Daoy (cell line): Measurements from ENCODE around the gene ARHGDIA. TPM values are rescaled to one million over a fixed set of nuclear protein-coding genes. Genes with fewer than 3 reads are reported as not detected.

Source experiments
- DNase-seq: peaks from one replicate; pipeline ENCODE4 v3.0.0-alpha.2; 2015; ENCODE audit warnings: low read depth
- total RNA-seq: library from RNA; depleted of rRNA; stranded (reverse); fragments of >200 nt; shearing (Covaris generic); gene quantifications from 2 replicates; pipeline ENCODE4 v1.2.3, GENCODE V29; 2014

Gene ARHGDIA
- total RNA-seq, 1 experiment from 2014 or later, result 138 TPM

DNA sequence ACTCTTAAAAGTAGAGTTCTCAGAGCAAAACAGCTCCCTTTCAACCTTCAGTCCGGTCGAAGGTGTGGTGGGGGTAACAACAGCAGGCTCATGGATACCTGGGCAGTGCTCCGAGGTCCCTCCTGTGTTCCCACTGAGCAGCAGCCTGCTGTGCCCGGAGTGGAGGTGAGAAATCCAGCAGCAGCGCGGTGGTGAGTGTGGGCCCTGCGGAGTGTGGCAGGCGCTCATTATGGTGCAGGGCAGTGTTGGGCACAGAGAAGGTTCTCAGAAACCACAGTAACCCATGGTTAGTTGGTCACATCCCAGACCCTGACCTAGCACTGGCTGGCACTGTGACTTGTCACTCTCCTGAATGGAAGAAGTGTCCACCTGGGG lies 5.8 kb downstream of the ARHGDIA start:
- DNase-seq, result no peak

- no peak for DNase-seq
Measured at GRCh38 chr17:81863833-81864768, 7.0 kb downstream of the ARHGDIA start.

DNA sequence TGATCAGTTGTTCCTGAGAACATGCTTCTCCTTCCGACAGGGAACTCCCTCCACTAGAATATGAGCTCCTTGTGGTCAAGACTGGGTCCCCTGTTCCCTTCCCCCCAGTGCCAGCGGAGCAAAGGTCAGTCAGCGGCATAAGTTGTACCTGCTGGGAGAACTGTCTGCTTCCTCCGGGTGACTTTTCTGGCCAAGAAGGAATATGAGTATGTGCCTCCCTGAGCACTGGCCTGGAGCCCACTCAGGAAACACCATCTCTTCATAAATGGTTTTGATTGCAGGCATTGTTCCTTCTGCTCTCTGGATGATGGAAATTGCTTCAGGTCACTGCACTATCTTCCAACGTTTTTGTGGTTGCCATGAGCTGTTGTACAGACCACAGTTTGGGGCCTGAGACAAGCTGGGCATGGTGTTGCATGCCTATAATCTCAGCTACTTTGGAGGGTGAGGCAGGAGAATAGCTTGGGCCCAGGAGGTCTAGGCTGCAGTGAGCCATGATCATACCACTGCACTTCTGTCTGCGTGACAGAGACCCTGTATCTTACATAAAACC lies 7.9 kb downstream of the ARHGDIA start:
- DNase-seq, result no peak

DNA sequence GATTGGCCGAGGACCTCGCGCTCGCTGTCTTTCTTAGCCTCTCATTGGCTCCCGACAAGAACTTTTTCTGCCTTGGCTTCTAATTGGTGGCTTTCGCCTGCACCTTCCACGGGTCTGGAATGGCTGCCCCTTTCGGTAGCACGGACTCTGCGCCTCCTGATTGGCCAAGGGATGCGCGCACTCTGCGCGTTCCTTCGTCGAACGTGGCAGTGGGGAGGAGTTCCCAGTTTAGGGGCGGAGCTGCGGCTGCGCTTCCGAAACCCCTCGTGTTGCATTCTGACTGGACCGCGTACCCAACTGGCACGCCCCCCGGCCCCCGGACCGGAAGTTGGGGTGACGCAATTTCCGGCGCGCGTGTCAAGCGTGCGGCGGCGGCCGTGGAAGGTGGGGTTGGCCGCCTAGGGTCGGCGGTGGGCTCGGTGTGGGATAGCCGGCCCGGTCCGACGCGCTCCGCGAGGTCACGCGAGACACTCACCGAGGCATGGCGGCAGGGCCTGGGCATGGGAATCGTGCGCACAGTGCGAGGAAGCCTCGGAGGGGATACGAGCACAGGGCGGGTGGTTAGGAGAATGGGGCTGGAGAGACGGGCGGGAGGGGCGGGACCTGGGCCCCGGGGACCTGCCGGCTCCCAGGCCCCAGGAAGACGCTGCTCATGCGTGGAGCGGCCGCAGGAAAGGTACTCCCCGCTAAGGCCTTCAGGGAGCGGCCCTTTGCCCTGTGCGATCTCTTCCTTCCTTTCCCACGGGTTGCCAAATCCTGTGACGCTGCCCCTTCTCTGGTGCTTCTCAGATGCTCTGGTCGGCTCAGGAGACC lies 10.2 kb downstream of the ARHGDIA start:
- peak; percentile 100 for DNase-seq

DNA sequence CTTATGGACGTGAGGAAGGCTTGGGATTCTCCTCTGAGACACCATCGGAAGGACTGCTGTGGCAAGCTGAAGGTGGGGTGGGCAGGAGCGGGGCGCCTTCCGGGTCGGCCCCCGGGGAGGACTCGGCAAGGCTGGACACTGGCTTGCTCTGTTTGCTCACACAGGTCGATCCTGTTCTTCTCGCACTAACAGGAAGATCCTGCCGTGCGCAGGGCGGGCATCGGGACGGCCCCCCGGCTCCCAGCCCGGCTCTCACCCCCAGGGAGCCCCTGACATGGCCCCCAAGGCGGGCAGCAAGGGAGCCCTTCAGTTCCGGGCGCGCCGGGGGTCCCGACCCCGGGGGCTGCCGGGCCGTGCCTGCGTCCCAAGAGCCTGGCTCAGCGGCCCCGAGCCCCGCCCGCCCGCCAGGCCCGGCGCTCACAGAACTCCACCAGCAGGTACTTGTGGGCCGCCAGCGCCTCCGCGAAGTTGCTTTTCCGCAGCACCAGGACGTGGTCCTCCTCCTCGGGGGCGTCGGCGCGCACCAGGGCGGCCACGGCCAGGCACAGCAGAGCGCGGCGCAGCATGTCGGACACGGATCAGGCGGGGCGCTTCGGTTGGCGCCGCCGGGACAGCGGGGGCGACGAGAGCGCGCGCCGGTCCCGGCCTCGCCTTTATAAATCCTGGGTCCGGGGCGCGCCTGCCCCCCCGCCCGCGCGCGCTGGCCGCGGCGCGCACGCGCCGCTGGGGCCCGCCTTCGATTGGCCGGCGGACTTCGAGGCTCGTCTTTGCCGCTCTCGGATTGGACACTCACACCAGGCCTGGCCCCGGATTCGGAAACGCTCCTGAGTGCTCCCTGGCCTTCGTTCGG lies 11.0 kb downstream of the ARHGDIA start, which contains the start of gene P4HB:
Gene P4HB (minus strand): TSS at position 630 of the 850 bp plus-strand sequence. CDS start 64 bp downstream, at position 566.
- no peak for DNase-seq

DNA sequence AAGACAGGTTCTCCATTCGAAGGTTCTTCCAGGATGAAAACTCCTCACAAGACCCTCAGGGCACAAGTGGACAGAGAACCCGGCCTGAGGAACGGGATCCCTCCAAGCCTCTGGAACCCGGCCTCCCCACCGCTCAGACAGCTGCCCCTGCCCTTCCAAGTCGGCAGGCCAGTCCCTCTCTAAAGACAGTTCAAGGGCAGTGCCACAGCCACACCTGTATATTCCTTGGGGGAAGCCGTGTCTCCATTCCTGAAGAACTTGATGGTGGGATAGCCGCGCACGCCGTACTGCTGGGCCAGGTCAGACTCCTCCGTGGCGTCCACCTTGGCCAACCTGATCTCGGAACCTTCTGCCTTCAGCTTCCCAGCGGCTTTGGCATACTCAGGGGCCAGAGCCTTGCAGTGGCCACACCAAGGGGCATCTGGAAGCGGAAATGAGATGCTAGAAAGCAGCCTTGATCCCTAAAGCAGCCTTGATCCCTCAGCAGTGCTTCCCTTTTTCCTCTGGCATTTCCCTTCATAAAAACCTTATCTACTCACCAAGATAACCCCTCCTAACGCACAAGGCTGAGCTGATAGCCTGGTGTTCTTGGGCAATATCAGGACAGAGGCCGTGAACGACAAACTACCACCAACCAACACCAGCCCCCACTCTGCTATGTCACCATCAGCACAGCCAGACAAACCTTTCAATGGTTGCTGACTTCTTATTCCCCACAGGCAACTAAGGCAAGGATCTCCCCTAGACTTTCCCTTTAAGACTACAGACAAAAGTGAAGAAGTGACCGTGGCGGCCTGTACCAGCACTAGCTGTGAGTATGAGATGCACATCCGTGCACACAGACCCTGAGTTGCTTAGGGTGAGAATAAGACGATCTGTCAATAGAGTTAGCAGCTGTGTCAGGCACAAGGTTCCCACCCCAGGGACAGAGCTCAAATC lies 11.9 kb downstream of the ARHGDIA start:
- DNase-seq, result no peak

GRCh38 chr17:81858170-81858966 lies 12.8 kb downstream of the ARHGDIA start:
- no peak for DNase-seq

- DNase-seq, result no peak
Measured at GRCh38 chr17:81854974-81855774, 16.0 kb downstream of the ARHGDIA start.

- no peak for DNase-seq
Measured at GRCh38 chr17:81852237-81852636, 18.9 kb downstream of the ARHGDIA start.

DNA sequence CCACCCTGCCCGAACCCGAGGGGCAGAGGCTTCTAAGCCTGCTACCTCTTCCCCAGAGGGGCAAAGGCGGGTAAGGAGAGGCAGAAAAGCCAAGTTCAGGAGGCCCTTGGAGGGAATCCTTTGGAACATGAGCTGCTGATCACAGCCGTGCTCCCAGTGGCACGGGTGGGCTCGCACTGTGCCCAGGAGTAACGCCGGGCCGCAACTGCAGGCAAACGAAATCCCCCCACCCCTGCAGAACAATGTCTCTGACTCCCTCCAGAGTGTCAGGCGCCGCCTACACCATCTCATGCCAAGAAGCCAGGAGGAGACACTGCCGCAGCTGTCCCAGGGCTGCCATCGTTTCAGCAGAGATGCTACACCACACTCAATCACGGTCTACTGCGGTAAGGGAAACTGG lies 19.7 kb downstream of the ARHGDIA start:
- DNase-seq, result no peak

DNA sequence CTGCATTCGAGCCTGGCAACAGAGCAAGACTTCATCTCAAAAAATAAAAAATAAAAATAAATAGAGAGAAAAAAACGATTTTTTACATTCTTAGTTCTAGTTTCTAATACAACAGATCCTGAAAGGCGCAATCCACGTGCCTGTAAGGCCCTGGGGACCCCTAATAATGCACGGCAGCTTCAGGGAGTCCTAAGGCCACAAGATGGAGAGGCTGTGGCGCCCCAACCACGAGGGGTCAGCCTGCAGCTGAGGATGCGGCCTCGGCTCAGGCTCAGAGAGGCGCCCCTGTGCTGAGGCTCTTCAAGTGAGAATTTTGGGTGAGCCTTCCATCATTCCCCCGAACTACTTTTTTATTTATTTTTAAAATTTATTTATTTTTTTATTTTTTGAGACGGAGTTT lies 21.7 kb downstream of the ARHGDIA start:
- DNase-seq, result no peak

DNA sequence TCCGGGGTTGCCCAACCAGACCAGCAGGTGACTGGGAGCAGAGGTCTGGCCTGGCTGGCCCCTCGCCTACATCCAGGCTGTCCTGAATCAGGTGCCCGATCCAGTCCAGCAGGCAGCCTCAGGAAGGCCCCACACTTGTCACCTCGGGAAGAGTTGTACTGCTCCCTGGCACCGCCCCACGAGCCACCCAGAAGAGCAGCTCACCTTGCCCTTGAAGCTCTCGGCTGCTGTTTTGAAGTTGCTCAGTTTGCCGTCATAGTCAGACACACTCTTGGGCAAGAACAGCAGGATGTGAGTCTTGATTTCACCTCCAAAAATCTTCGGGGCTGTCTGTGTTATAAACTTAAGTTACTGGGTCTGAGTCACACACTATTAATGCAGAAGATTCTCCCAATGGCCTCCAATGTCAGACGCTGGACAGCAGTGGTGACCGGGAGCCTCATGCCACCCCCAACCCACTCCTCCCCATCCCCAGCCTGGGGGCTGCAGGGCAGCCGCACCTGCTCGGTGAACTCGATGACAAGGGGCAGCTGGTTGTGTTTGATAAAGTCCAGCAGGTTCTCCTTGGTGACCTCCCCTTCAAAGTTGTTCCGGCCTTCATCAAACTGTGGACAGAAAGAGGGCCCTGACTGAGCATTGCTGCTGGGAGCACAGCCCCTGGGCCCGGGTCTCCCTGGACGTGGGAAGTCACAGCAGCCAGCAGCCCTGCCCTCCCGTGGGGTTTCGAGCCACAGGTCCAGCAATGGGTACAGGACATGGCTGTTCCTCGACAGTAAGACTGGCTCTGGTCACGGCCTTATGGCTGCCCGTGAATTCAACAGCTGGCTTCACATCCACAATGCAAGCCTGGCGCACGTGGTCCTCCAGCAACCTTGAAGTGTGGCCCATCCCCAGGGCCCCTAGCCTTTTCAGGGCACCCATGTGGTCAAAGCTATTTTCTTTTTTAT lies 24.1 kb downstream of the ARHGDIA start:
- no peak for DNase-seq

GRCh38 chr17:81845881-81846742 lies 25.0 kb downstream of the ARHGDIA start:
- no peak for DNase-seq

DNA sequence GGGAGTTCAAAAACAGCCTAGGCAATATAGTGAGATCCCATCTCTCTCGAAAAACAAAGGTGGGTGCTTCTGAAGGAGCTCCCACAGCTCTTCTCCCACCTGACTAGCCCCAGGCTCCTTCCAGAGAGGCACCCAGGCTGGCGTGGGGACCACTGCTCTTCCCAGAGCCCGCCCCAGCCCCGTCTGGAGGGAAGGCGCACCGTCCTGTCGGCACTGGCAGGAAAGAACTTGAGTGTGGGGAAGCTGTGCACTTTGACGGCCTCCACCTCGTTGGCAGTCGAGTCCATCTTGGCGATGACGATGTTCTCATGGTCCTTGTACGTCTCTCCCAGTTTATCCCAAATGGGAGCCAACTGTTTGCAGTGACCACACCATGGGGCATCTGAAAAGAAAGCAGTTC lies 25.8 kb downstream of the ARHGDIA start:
- DNase-seq, result no peak

- DNase-seq, result no peak
Measured at GRCh38 chr17:81844887-81845286, 26.2 kb downstream of the ARHGDIA start.

GRCh38 chr17:81844327-81844851 lies 26.7 kb downstream of the ARHGDIA start:
- DNase-seq, result no peak
